ENCODE results near the gene ANKRD52.

Gene ANKRD52

DNA sequence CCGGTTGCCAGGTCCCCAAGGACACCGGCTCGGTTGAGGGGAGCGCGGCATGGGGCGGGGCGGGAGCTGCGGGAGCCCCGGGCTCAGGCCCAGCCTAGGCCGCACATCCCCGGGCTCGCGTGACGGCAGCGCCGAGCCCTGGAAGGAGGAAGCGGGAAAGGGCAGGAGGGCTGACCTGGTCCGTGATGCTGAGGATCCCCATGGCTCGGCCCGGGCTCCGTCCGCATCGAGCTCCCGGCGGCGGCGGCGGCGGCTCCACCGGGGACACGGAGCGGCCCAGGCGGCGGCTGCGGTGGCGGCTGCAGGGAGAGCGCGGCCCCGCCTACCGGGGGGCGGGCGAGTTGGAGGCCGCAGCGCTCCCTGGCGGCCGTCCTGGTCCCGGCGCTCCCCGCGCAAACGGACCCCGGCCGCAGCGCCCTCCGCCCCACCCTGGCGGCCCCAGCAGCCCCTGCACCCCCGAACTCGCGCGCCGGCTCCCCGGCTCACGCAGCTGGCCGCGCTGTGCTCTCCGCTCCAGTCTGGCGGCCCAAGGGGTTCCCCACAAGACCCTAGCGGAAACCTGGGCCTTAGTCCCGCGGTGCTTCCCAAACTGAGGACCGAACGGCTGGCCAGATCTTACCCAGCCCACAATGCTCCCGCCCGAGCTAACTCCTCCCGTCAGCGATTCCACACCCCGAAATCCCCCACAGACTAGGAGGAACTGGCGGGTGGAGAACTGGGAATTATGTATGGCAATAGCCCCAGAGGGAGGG is at the start of gene ANKRD52:
ANKRD52 (minus strand) TSS at position 317 of the 752 bp plus-strand sequence; CDS start at position 202, 115 bp downstream.
- H3K36me3 Mint-ChIP-seq (ENCODE audit: low read depth): peaks cover 15% of the 10 kb centered on the region
- H3K9me3 Mint-ChIP-seq: no peaks in the 10 kb centered on the region
- no peaks in the 10 kb centered on the region for H3K27me3 Mint-ChIP-seq (ENCODE audit: low read depth)
- H3K27ac Mint-ChIP-seq: peak within 1 kb of the TSS; percentile 86
- H3K4me3 Mint-ChIP-seq: peak within 1 kb of the TSS; percentile 95
- H3K4me1 Mint-ChIP-seq (ENCODE audit: low read depth): peaks cover 15% of the 10 kb centered on the region

GRCh38 chr12:56307221-56307965 is 49.2 kb upstream of the ANKRD52 start:
- H3K36me3 Mint-ChIP-seq (ENCODE audit: low read depth): peaks cover 19% of the 10 kb centered on the region
- H3K27me3 Mint-ChIP-seq (ENCODE audit: low read depth): no peaks in the 10 kb centered on the region
- no peak overlapping the region for H3K4me3 Mint-ChIP-seq
- no peak overlapping the region for H3K27ac Mint-ChIP-seq
- peaks cover 3% of the 10 kb centered on the region for H3K4me1 Mint-ChIP-seq (ENCODE audit: low read depth)
- no peaks in the 10 kb centered on the region for H3K9me3 Mint-ChIP-seq

DNA sequence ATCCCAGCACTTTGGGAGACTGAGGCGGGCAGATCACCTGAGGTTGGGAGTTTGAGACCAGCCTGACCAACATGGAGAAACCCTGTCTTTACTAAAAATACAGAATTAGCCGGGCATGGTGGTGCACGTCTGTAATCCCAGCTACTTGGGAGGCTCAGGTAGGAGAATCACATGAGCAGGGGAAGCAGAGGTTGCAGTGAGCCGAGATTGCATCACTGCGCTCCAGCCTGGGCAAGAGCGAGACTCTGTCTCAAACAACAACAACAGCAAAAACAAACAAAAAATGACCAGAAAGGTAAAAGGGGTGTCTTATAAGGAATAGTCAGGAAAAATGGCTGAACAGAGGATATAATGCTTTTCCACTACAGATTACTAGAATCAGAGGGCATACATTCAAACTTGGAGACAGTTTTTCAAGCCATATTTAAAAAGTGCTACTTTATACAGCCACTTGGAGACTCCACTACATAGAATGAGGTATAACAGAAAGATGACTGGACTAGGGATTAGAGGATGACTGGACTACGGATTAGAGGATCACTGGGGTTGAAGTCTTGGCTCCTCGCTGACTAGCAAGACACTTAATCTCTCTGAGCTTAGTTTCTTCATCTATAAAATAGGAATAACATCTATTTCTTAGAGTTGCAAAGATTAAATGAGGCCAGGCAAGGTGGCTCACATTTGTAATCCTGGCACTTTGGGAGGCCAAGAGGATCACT is 46.8 kb upstream of the ANKRD52 start:
- Mint-ChIP-seq H3K27ac (no peak overlapping the region), H3K27me3 (ENCODE audit: low read depth) (no peaks in the 10 kb centered on the region), H3K9me3 (no peaks in the 10 kb centered on the region), H3K4me3 (no peak overlapping the region), H3K4me1 (ENCODE audit: low read depth) (peaks cover 19% of the 10 kb centered on the region), H3K36me3 (ENCODE audit: low read depth) (peaks cover 14% of the 10 kb centered on the region)

- Mint-ChIP-seq H3K9me3 (no peaks in the 10 kb centered on the region), H3K4me1 (ENCODE audit: low read depth) (peaks cover 19% of the 10 kb centered on the region), H3K27ac (no peak overlapping the region), H3K36me3 (ENCODE audit: low read depth) (peaks cover 10% of the 10 kb centered on the region), H3K4me3 (no peak overlapping the region), H3K27me3 (ENCODE audit: low read depth) (no peaks in the 10 kb centered on the region)
Measured at GRCh38 chr12:56304276-56304675, 46.1 kb upstream of the ANKRD52 start.

DNA sequence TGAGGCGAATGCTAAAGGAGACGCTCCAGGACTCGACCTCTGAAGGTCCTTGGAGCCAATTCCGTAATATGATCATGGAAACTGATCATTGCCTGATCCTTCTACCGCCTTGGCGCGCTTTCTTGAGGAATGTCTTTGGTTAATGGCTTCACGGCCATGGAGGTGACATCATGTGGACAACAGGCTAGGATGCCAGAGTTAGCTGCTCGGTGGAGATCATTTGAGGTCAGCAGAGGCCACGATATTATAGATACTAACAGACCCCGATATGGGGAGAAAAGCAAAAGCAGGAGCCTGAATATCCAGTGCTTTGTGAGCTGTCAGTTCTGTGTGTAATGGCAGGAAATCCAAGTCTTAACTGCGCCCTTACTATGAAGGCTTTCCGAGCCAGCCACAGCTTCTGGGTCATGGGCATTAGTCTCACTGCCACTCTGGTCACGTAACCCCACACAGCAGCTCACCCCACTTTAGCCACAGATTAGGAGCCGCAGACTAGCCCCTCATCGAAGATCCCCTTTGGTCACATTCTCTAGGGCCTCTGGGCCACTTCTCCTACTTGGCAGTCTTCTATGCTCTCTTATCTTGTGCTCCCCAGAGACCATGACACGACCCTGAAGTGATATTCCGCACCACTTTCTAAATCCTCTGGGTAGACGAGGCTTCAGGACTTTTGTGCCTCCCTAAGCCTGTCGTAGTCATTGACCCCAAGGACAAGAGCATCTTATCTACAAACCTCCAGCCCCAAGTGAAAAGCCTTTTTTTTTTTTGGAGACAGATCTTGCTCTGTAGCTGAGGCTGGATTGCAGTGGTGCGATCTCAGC is 42.7 kb upstream of the ANKRD52 start:
- Mint-ChIP-seq H3K36me3 (ENCODE audit: low read depth) (peaks cover 17% of the 10 kb centered on the region), H3K9me3 (no peaks in the 10 kb centered on the region), H3K27me3 (ENCODE audit: low read depth) (no peaks in the 10 kb centered on the region), H3K27ac (peak overlapping the region; percentile 91), H3K4me1 (ENCODE audit: low read depth) (peaks cover 36% of the 10 kb centered on the region), H3K4me3 (peak overlapping the region; percentile 96)

- peak within 1 kb of the TSS; percentile 96 for H3K4me3 Mint-ChIP-seq
- peaks cover 15% of the 10 kb centered on the region for H3K36me3 Mint-ChIP-seq (ENCODE audit: low read depth)
- no peaks in the 10 kb centered on the region for H3K27me3 Mint-ChIP-seq (ENCODE audit: low read depth)
- no peaks in the 10 kb centered on the region for H3K9me3 Mint-ChIP-seq
- H3K4me1 Mint-ChIP-seq (ENCODE audit: low read depth): peaks cover 36% of the 10 kb centered on the region
- peak within 1 kb of the TSS; percentile 91 for H3K27ac Mint-ChIP-seq
Measured at GRCh38 chr12:56299853-56300643, 41.9 kb upstream of the ANKRD52 start, which contains the start of gene CS. Gene CS (minus strand): TSS chr12:56300330. CDS start chr12:56300201, 129 bp downstream.

DNA sequence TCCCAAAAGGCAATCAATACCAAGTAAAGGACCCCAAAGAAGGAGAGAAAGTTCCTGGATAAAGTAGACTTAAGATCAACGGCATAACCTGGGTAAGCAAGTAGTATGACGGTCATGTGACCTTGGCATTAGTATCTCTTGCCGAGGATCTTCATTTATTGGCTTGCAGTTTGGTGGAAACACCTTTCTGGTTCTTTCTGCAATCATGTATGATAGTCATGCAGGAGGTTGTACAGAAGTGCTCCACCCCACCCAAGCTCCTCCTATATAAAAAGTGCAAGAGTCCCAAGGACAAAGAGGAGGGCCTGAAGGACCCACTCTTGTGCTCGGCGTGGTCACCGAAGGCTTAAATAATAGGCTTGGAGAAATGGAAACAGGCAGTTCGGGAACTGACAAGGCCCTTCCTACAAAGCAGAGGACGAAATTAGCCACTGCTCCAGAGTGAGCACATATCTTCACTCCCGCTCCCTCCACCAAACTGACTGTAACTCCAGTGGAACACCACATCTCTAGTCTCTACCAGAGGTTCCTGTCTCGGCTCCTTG is 41.2 kb upstream of the ANKRD52 start:
- peak overlapping the region; percentile 96 for H3K4me3 Mint-ChIP-seq
- peak overlapping the region; percentile 91 for H3K27ac Mint-ChIP-seq
- H3K9me3 Mint-ChIP-seq: no peaks in the 10 kb centered on the region
- no peaks in the 10 kb centered on the region for H3K27me3 Mint-ChIP-seq (ENCODE audit: low read depth)
- peaks cover 36% of the 10 kb centered on the region for H3K4me1 Mint-ChIP-seq (ENCODE audit: low read depth)
- H3K36me3 Mint-ChIP-seq (ENCODE audit: low read depth): peaks cover 13% of the 10 kb centered on the region

GRCh38 chr12:56298828-56299227 is 40.6 kb upstream of the ANKRD52 start:
- peak overlapping the region; percentile 96 for H3K4me3 Mint-ChIP-seq
- no peaks in the 10 kb centered on the region for H3K9me3 Mint-ChIP-seq
- peaks cover 16% of the 10 kb centered on the region for H3K36me3 Mint-ChIP-seq (ENCODE audit: low read depth)
- H3K27ac Mint-ChIP-seq: peak overlapping the region; percentile 91
- no peaks in the 10 kb centered on the region for H3K27me3 Mint-ChIP-seq (ENCODE audit: low read depth)
- peaks cover 36% of the 10 kb centered on the region for H3K4me1 Mint-ChIP-seq (ENCODE audit: low read depth)

DNA sequence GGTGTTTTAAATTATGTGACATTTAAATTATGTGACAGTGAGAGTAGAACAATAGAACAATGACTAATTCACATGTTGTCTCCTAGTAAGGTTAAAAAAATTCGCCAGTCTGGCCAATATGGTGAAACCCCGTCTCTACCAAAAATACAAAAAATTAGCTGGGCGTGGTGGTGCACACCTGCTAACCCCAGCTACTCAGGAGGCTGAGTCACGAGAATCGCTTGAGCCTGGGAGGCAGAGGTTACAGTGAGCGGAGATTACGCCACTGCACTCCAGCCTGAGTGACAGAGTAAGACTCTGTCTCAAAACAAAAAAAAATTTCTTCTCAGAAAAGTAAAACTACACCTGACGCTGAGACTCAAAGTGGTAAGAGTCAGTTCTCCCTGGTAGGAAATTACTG is 39.2 kb upstream of the ANKRD52 start:
- Mint-ChIP-seq H3K4me1 (ENCODE audit: low read depth) (peaks cover 37% of the 10 kb centered on the region), H3K27ac (no peak overlapping the region), H3K27me3 (ENCODE audit: low read depth) (no peaks in the 10 kb centered on the region), H3K4me3 (peak overlapping the region; percentile 21), H3K36me3 (ENCODE audit: low read depth) (peaks cover 15% of the 10 kb centered on the region), H3K9me3 (no peaks in the 10 kb centered on the region)

GRCh38 chr12:56296295-56296694 is 38.1 kb upstream of the ANKRD52 start:
- Mint-ChIP-seq H3K4me3 (no peak overlapping the region), H3K9me3 (no peaks in the 10 kb centered on the region), H3K27ac (peak overlapping the region; percentile 10), H3K27me3 (ENCODE audit: low read depth) (no peaks in the 10 kb centered on the region), H3K4me1 (ENCODE audit: low read depth) (peaks cover 33% of the 10 kb centered on the region), H3K36me3 (ENCODE audit: low read depth) (peaks cover 13% of the 10 kb centered on the region)

- no peak overlapping the region for H3K27ac Mint-ChIP-seq
- H3K9me3 Mint-ChIP-seq: no peaks in the 10 kb centered on the region
- peaks cover 21% of the 10 kb centered on the region for H3K36me3 Mint-ChIP-seq (ENCODE audit: low read depth)
- H3K4me1 Mint-ChIP-seq (ENCODE audit: low read depth): peaks cover 27% of the 10 kb centered on the region
- H3K4me3 Mint-ChIP-seq: no peak overlapping the region
- no peaks in the 10 kb centered on the region for H3K27me3 Mint-ChIP-seq (ENCODE audit: low read depth)
Measured at GRCh38 chr12:56293795-56294194, 35.6 kb upstream of the ANKRD52 start.

DNA sequence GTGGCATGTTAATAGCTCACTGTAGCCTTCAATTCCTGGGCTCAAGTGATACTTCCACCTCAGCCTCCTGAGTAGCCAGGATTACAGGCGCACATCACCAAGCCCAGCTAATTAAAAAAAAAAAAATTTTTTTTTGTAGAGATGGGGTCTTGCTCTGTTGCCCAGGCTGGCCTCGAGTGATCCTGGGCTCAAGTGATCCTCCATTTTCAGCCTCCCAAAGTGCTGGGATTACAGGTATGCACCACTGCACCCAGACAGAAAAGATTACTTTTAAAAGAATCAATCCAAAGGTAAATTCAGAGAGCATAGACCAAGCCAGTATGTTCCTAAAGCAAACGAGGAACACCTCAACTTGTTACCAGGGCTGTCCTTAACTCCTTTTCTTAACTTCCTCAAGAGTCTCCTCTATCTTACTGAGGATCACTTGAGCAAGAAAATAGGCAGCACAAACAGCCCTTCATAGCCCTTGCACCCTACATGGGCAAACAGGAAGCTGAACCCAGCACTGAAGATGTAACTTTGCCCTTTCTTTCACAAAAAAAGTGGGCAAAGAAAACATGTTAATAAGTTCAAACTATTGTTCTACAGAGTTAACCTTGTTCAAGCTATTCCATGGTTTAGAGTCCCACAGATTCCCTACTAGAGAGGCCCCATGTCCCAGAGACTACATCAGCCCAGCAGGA is 30.7 kb upstream of the ANKRD52 start:
- Mint-ChIP-seq H3K27me3 (ENCODE audit: low read depth) (no peaks in the 10 kb centered on the region), H3K4me1 (ENCODE audit: low read depth) (peaks cover 19% of the 10 kb centered on the region), H3K9me3 (no peaks in the 10 kb centered on the region), H3K36me3 (ENCODE audit: low read depth) (peaks cover 23% of the 10 kb centered on the region), H3K27ac (no peak overlapping the region), H3K4me3 (no peak overlapping the region)

Measured in T-helper 1 cell treated with Interleukin-12 subunit alpha and Interleukin-12 subunit beta and Interleukin-4 antibody, amounts not matched to agents 30 μg/mL and 1 μg/mL, for 36 hours (primary cell).